Suprapubic skin (tissue), 4 donors: ENCODE measurements around the gene SLC13A2. TPM values are rescaled to one million over a fixed set of nuclear protein-coding genes. Genes with fewer than 3 reads are reported as not detected.

ENCODE experiments used
- DNase-seq, 2 donors: peaks; one replicate each; pipeline ENCODE4 v3.0.0-alpha.2; 2019; ENCODE audit warnings: low spot score in 2 of 2
- H3K27ac ChIP-seq: fragments of 200-600 bp; sonication (generic); one replicate; pipeline ENCODE4 v1.5.1; 2019
- H3K27me3 ChIP-seq: fragments of 200-600 bp; sonication (generic); one replicate; pipeline ENCODE4 v1.5.1; 2019
- H3K36me3 ChIP-seq: fragments of 200-600 bp; sonication (generic); one replicate; pipeline ENCODE4 v1.5.1; 2019
- H3K4me1 ChIP-seq: fragments of 200-600 bp; sonication (generic); one replicate; pipeline ENCODE4 v1.5.1; 2019
- H3K4me3 ChIP-seq: fragments of 200-600 bp; sonication (generic); one replicate; pipeline ENCODE4 v1.5.1; 2019; ENCODE audit warnings: mild to moderate bottlenecking
- H3K9me3 ChIP-seq: fragments of 200-600 bp; sonication (generic); one replicate; pipeline ENCODE4 v1.5.1; 2019
- CTCF ChIP-seq, 2 donors: fragments of 200-600 bp in 1 of 2; fragments of 450-650 bp in 1 of 2; sonication (generic) in 1 of 2; IDR thresholded peaks; one replicate each; pipeline ENCODE4 v1.5.1; 2016 to 2019; ENCODE audit warnings: antibody characterized with exemption in 2 of 2, mild to moderate bottlenecking in 1 of 2, moderate library complexity in 1 of 2
- EP300 ChIP-seq: sonication (generic); formaldehyde crosslinking; IDR thresholded peaks from one replicate; pipeline ENCODE4 v1.6.1; 2017; ENCODE audit warnings: antibody characterized with exemption
- POLR2A ChIP-seq, 2 donors: fragments of 450-650 bp; IDR thresholded peaks; one replicate each; pipeline ENCODE4 v1.6.1; 2017; ENCODE audit warnings: antibody characterized with exemption in 2 of 2, mild to moderate bottlenecking in 2 of 2, moderate library complexity in 2 of 2
- POLR2AphosphoS5 ChIP-seq, 3 donors: sonication (generic); formaldehyde crosslinking; IDR thresholded peaks; one replicate each; pipeline ENCODE4 v1.6.1; 2017; ENCODE audit warnings: antibody characterized with exemption in 3 of 3
- WGBS: methylation state at CpG from one replicate; pipeline ENCODE4 v1.1.5; 2018; 5-methylcytosine and 5-hydroxymethylcytosine counted together
- total RNA-seq, 4 donors: library from RNA; depleted of rRNA; stranded (reverse); fragments of >200 nt; gene quantifications; one replicate each; pipeline ENCODE4 v1.1.0, GENCODE V29; 2016

The SLC13A2 gene
- total RNA-seq, 4 donors from 2014 or later, result 9.7 to 22.0 (median 14.8) TPM

- Histone ChIP-seq H3K4me1 (peaks cover 27% of the 10 kb centered on the region), H3K9me3 (no peaks in the 10 kb centered on the region), H3K4me3 (no peak overlapping the region), H3K27ac (peak overlapping the region; percentile 42), H3K27me3 (peaks cover 9% of the 10 kb centered on the region), H3K36me3 (no peaks in the 10 kb centered on the region)
- WGBS, result 55% methylated on average over 2 of the region's 7 CpGs
- no peak for DNase-seq
- TF ChIP-seq POLR2AphosphoS5 (IDR thresholded peaks at IDR 0.05) (no peak), CTCF (IDR thresholded peaks at IDR 0.05) (no peak), POLR2A (IDR thresholded peaks at IDR 0.05) (no peak), EP300 (no peak)
Measured at GRCh38 chr17:28513476-28513875, 40.0 kb downstream of the SLC13A2 start.

DNA sequence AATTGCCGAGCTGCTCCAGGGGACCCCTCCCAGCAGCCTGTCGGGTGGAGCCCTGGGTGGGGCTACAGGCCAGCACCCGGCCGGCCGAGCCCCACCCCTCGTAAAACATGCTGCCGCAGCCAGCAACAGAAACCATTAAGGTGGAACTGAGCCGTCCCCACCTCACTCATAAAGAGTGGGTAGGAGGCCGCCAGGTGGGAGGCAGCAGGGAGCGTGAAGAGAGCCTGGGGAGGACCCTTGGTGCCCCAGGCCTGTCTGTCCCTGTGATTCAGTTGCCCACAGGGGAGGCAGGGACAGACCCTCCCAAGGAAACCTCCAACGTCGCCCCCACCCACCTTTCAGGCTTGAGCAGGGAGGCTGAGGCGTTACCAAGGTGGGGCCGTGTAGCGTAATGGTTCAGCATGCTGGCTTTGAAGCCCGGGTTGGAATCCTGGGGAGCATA is 41.1 kb downstream of the SLC13A2 start:
- Histone ChIP-seq H3K4me1 (peaks cover 17% of the 10 kb centered on the region), H3K4me3 (no peak overlapping the region), H3K27me3 (peaks cover 6% of the 10 kb centered on the region), H3K27ac (peak overlapping the region; percentile 42), H3K9me3 (no peaks in the 10 kb centered on the region), H3K36me3 (no peaks in the 10 kb centered on the region)
- no peak for TF ChIP-seq CTCF (IDR thresholded peaks at IDR 0.05)
- no peak for TF ChIP-seq POLR2AphosphoS5 (IDR thresholded peaks at IDR 0.05)
- no peak for TF ChIP-seq EP300
- TF ChIP-seq POLR2A (IDR thresholded peaks at IDR 0.05), result no peak
- 25% methylated on average over 13 of the region's 16 CpGs for WGBS
- no peak for DNase-seq

DNA sequence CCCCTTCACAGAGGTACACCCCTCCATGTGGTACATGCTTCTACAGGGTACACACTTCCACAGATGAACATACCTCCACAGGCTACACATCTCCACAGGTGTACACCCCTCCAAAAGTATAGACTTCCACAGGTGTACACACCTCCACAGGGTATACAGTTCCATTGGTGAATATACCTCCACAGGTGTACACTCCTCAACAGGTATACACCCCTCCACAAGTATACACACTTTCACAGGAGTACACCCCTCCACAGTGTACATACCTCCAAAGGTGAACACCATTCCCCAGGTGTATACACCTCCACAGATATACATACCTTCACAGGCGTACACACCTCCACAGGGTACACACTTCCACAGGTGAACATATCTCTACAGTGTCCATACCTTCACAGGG is 42.1 kb downstream of the SLC13A2 start:
- DNase-seq, result no peak
- Histone ChIP-seq H3K9me3 (no peaks in the 10 kb centered on the region), H3K4me3 (no peak overlapping the region), H3K36me3 (no peaks in the 10 kb centered on the region), H3K4me1 (peaks cover 15% of the 10 kb centered on the region), H3K27me3 (peaks cover 6% of the 10 kb centered on the region), H3K27ac (no peak overlapping the region)
- TF ChIP-seq EP300 (no peak), POLR2A (IDR thresholded peaks at IDR 0.05) (no peak), POLR2AphosphoS5 (IDR thresholded peaks at IDR 0.05) (no peak), CTCF (IDR thresholded peaks at IDR 0.05) (no peak)
- WGBS, result 100% methylated on average over 1 of the region's 1 CpG

- no peak overlapping the region for H3K27ac ChIP-seq
- H3K4me1 ChIP-seq, result peaks cover 15% of the 10 kb centered on the region
- no peak for TF ChIP-seq CTCF (IDR thresholded peaks at IDR 0.05)
- TF ChIP-seq EP300, result no peak
- no peak for TF ChIP-seq POLR2A (IDR thresholded peaks at IDR 0.05)
- no peak for TF ChIP-seq POLR2AphosphoS5 (IDR thresholded peaks at IDR 0.05)
- no peak overlapping the region for H3K4me3 ChIP-seq
- 67% methylated on average over 6 of the region's 6 CpGs for WGBS
- H3K36me3 ChIP-seq, result no peaks in the 10 kb centered on the region
- H3K9me3 ChIP-seq, result no peaks in the 10 kb centered on the region
- peaks cover 6% of the 10 kb centered on the region for H3K27me3 ChIP-seq
- no peak for DNase-seq
Measured at GRCh38 chr17:28518132-28518531, 44.7 kb downstream of the SLC13A2 start.

GRCh38 chr17:28518578-28518977 is 45.1 kb downstream of the SLC13A2 start:
- no peaks in the 10 kb centered on the region for H3K9me3 ChIP-seq
- TF ChIP-seq EP300, result no peak
- no peak for TF ChIP-seq POLR2AphosphoS5 (IDR thresholded peaks at IDR 0.05)
- TF ChIP-seq POLR2A (IDR thresholded peaks at IDR 0.05), result no peak
- no peak for TF ChIP-seq CTCF (IDR thresholded peaks at IDR 0.05)
- peaks cover 13% of the 10 kb centered on the region for H3K4me1 ChIP-seq
- H3K36me3 ChIP-seq, result no peaks in the 10 kb centered on the region
- WGBS, result 89% methylated on average over 7 of the region's 7 CpGs
- H3K4me3 ChIP-seq, result no peak overlapping the region
- no peak for DNase-seq
- H3K27ac ChIP-seq, result no peak overlapping the region
- H3K27me3 ChIP-seq, result peaks cover 6% of the 10 kb centered on the region
